Measurements from ENCODE around the gene PSMD1.

PSMD1 gene

DNA sequence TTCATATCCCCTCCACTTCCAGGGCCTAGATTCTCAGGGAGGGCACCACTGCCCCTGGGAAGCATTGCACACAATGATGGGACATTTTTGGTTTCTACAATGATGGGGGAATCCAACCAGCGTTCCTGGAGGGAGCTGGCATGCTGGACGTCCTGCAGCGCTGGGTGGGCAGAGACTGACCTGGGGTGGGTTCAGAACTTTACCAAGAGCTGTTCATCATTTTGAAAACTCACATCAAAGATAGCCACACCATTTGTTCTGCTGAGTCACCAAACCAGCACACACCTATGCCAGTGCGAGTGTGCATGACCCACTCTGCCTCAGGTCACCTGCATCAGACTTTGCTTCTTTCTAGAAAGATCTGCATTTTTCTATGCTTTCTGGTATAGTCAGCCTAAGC lies 127.7 kb downstream of the PSMD1 start:
- no peaks in the 10 kb centered on the region for H3K9me3 ChIP-seq (ENCODE audit: insufficient read depth, low read length)
- H3K27ac ChIP-seq (ENCODE audit: low read depth, low read length), result no peak overlapping the region
- H3K9me2 ChIP-seq (replicated peaks; ENCODE audit: insufficient read depth, low read length), result no peaks in the 10 kb centered on the region
- no peaks in the 10 kb centered on the region for H3K79me2 ChIP-seq (ENCODE audit: insufficient read depth, low read length)
- H3K4me2 ChIP-seq (ENCODE audit: low read depth, low read length, poor library complexity, severe bottlenecking), result no peak overlapping the region
- H3K4me3 ChIP-seq (ENCODE audit: insufficient read depth, low read length, poor library complexity, severe bottlenecking), result no peak overlapping the region
- TF ChIP-seq, protein P1, sequence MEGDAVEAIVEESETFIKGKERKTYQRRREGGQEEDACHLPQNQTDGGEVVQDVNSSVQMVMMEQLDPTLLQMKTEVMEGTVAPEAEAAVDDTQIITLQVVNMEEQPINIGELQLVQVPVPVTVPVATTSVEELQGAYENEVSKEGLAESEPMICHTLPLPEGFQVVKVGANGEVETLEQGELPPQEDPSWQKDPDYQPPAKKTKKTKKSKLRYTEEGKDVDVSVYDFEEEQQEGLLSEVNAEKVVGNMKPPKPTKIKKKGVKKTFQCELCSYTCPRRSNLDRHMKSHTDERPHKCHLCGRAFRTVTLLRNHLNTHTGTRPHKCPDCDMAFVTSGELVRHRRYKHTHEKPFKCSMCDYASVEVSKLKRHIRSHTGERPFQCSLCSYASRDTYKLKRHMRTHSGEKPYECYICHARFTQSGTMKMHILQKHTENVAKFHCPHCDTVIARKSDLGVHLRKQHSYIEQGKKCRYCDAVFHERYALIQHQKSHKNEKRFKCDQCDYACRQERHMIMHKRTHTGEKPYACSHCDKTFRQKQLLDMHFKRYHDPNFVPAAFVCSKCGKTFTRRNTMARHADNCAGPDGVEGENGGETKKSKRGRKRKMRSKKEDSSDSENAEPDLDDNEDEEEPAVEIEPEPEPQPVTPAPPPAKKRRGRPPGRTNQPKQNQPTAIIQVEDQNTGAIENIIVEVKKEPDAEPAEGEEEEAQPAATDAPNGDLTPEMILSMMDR (IDR thresholded peaks at IDR 0.05; ENCODE audit: insufficient read depth, low read length, poor library complexity, severe bottlenecking), result no peak
- no peak for TF ChIP-seq EZH2phosphoT487 (conservative IDR thresholded peaks at IDR 0.05; ENCODE audit: low read length)
- no peaks in the 10 kb centered on the region for H3K27me3 ChIP-seq (ENCODE audit: low read length)
- no peak overlapping the region for H2AFZ ChIP-seq (ENCODE audit: low read depth, low read length, severe bottlenecking)
- H3K9ac ChIP-seq (ENCODE audit: low read length), result no peak overlapping the region
- peaks cover 21% of the 10 kb centered on the region for H3F3A ChIP-seq (ENCODE audit: insufficient read depth)
- no peaks in the 10 kb centered on the region for H3K36me3 ChIP-seq (ENCODE audit: low read length)
- no peaks in the 10 kb centered on the region for H4K20me1 ChIP-seq (ENCODE audit: low read depth, low read length)

DNA sequence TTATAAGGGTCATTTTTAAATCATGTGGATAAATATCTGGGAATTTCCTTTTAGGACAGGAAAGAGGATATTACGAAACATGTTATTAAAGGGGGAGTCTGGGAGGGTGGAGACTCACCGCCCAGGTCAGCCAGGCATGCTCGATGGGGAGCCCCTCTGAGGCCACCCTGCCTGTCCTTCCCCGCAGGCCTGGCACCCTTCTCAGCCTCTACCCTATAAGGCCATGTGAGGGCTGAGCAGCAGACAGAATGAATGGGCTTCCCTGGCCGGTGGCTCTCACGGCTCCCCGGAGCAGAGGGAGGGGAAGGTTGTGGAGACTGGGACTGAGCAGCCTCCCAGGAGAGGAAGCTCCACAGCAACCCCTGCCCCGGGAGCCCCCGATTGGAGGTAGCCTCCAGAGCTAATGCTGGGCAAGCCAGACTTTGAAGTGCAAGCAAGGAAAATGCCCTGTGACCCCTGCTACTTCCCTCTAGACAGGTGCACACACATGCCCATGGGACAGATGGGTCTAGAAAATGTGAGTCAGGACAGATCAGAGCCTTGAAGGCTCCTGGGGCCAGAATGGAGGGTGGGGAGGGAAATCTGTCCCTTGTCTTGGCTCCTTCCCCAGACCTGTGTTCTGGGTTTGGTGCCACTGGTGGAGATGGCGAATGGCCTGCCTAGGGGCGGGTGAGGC lies 128.5 kb downstream of the PSMD1 start:
- TF ChIP-seq, protein P1 (IDR thresholded peaks at IDR 0.05; ENCODE audit: insufficient read depth, low read length, poor library complexity, severe bottlenecking), result no peak
- no peak for TF ChIP-seq EZH2phosphoT487 (conservative IDR thresholded peaks at IDR 0.05; ENCODE audit: low read length)
- Histone ChIP-seq H3K27me3 (ENCODE audit: low read length) (no peaks in the 10 kb centered on the region), H3K79me2 (ENCODE audit: insufficient read depth, low read length) (no peaks in the 10 kb centered on the region), H3K4me2 (ENCODE audit: low read depth, low read length, poor library complexity, severe bottlenecking) (no peak overlapping the region), H2AFZ (ENCODE audit: low read depth, low read length, severe bottlenecking) (no peak overlapping the region), H3K9ac (ENCODE audit: low read length) (no peak overlapping the region), H4K20me1 (ENCODE audit: low read depth, low read length) (no peaks in the 10 kb centered on the region), H3K9me3 (ENCODE audit: insufficient read depth, low read length) (no peaks in the 10 kb centered on the region), H3K4me3 (ENCODE audit: insufficient read depth, low read length, poor library complexity, severe bottlenecking) (no peak overlapping the region), H3K9me2 (replicated peaks; ENCODE audit: insufficient read depth, low read length) (no peaks in the 10 kb centered on the region), H3K36me3 (ENCODE audit: low read length) (no peaks in the 10 kb centered on the region), H3F3A (ENCODE audit: insufficient read depth) (peaks cover 14% of the 10 kb centered on the region; the same call in 1 of the 2 replicates), H3K27ac (ENCODE audit: low read depth, low read length) (no peak overlapping the region)

DNA sequence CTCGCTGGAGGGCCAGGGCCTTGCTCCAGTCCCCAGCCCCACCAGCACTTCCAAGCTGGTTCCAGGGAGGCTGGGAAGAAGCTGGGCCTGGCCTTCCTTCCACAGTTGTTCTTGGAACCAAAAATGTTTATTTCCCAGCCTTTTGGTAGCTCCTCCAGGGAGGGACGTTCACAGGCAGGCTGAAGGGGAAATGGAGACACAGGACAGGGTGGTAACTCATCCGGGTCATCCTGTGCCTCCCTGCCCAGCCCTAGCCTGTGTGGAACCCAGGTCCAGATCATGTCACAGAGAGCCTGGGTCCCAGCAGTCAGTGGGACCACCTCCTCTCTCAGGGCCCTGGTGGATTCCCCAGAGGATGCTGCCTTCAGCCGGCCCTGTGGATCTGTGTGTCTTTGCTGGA lies 129.2 kb downstream of the PSMD1 start:
- Histone ChIP-seq H3K36me3 (ENCODE audit: low read length) (no peaks in the 10 kb centered on the region), H3K79me2 (ENCODE audit: insufficient read depth, low read length) (no peaks in the 10 kb centered on the region), H3K4me2 (ENCODE audit: low read depth, low read length, poor library complexity, severe bottlenecking) (no peak overlapping the region), H3F3A (ENCODE audit: insufficient read depth) (0 out of 2 replicates have a peak, but pooled peaks cover 9% of the 10 kb centered on the region), H2AFZ (ENCODE audit: low read depth, low read length, severe bottlenecking) (no peak overlapping the region), H3K9ac (ENCODE audit: low read length) (no peak overlapping the region), H3K27ac (ENCODE audit: low read depth, low read length) (no peak overlapping the region), H3K9me2 (replicated peaks; ENCODE audit: insufficient read depth, low read length) (no peaks in the 10 kb centered on the region), H3K9me3 (ENCODE audit: insufficient read depth, low read length) (no peaks in the 10 kb centered on the region), H4K20me1 (ENCODE audit: low read depth, low read length) (no peaks in the 10 kb centered on the region), H3K27me3 (ENCODE audit: low read length) (no peaks in the 10 kb centered on the region), H3K4me3 (ENCODE audit: insufficient read depth, low read length, poor library complexity, severe bottlenecking) (no peak overlapping the region)
- TF ChIP-seq EZH2phosphoT487 (conservative IDR thresholded peaks at IDR 0.05; ENCODE audit: low read length), result no peak
- TF ChIP-seq, protein P1 (IDR thresholded peaks at IDR 0.05; ENCODE audit: insufficient read depth, low read length, poor library complexity, severe bottlenecking), result no peak
